Mesendoderm (in vitro differentiated cells): ENCODE data around the gene LNPK. TPM values are rescaled to one million over a fixed set of nuclear protein-coding genes. Genes with fewer than 3 reads are reported as not detected.

Source experiments
- DNase-seq: peaks from one replicate; pipeline ENCODE4 v3.0.0; 2013
- H2AK5ac ChIP-seq: 2 replicates; pipeline ENCODE4 v1.6.1; 2013; ENCODE audit warnings: low read length, inconsistent platforms
- H2BK120ac ChIP-seq: 2 replicates; pipeline ENCODE4 v1.6.1; 2013; ENCODE audit warnings: low read depth, mild to moderate bottlenecking, low read length, moderate library complexity, mixed read lengths
- H2BK15ac ChIP-seq: replicated peaks from 2 replicates; pipeline ENCODE4 v1.6.1; 2013; ENCODE audit warnings: low read depth, mild to moderate bottlenecking, moderate library complexity
- H2BK5ac ChIP-seq: 2 replicates; pipeline ENCODE4 v1.6.1; 2013; ENCODE audit warnings: low read length, inconsistent platforms
- H3K18ac ChIP-seq: 2 replicates; pipeline ENCODE4 v1.6.1; 2013; ENCODE audit warnings: mild to moderate bottlenecking, low read length, mixed read lengths
- H3K23ac ChIP-seq: one replicate; pipeline ENCODE4 v1.6.1; 2013; ENCODE audit warnings: low read length
- H3K27ac ChIP-seq: 2 replicates; pipeline ENCODE4 v1.5.1; 2013; ENCODE audit warnings: low read depth, mild to moderate bottlenecking, inconsistent platforms, low read length, moderate library complexity
- H3K27me3 ChIP-seq: 2 replicates; pipeline ENCODE4 v1.6.1; 2013; ENCODE audit warnings: low read length, control low read depth, mild to moderate bottlenecking, inconsistent platforms; ENCODE audit not compliant: insufficient read depth, poor library complexity
- H3K36me3 ChIP-seq: 2 replicates; pipeline ENCODE4 v1.6.1; 2013; ENCODE audit warnings: low read length, inconsistent platforms; ENCODE audit not compliant: control insufficient read depth, insufficient read depth
- H3K4ac ChIP-seq: one replicate; pipeline ENCODE4 v1.6.1; 2013; ENCODE audit warnings: low read depth, mild to moderate bottlenecking, low read length, moderate library complexity
- H3K4me1 ChIP-seq: 2 replicates; pipeline ENCODE4 v1.6.1; 2013; ENCODE audit warnings: low read depth, low read length, inconsistent platforms; ENCODE audit not compliant: control insufficient read depth
- H3K4me2 ChIP-seq: 2 replicates; pipeline ENCODE4 v1.6.1; 2013; ENCODE audit warnings: low read length
- H3K4me3 ChIP-seq: 2 replicates; pipeline ENCODE4 v1.5.1; 2013; ENCODE audit warnings: mild to moderate bottlenecking, low read length
- H3K56ac ChIP-seq: one replicate; pipeline ENCODE4 v1.6.1; 2013; ENCODE audit warnings: low read length
- H3K79me1 ChIP-seq: 2 replicates; pipeline ENCODE4 v1.6.1; 2013; ENCODE audit warnings: low read length, inconsistent platforms
- H3K79me2 ChIP-seq: 2 replicates; pipeline ENCODE4 v1.6.1; 2013; ENCODE audit warnings: mild to moderate bottlenecking, low read length; ENCODE audit not compliant: control insufficient read depth, insufficient read depth
- H3K9ac ChIP-seq: 2 replicates; pipeline ENCODE4 v1.6.1; 2013; ENCODE audit warnings: low read length, inconsistent platforms
- H4K5ac ChIP-seq: one replicate; pipeline ENCODE4 v1.6.1; 2013; ENCODE audit warnings: low read length
- H4K8ac ChIP-seq: one replicate; pipeline ENCODE4 v1.6.1; 2013; ENCODE audit warnings: low read depth, mild to moderate bottlenecking, control low read depth, low read length, moderate library complexity
- WGBS: extraction: QIAGEN DNeasy Blood & Tissue Kit; methylation state at CpG from one replicate; pipeline ENCODE4 v1.1.7; 2013; ENCODE audit warnings: low lambda C conversion rate, missing lambda C conversion rate; ENCODE audit not compliant: insufficient coverage; ENCODE audit errors: extremely low coverage; 5-methylcytosine and 5-hydroxymethylcytosine counted together
- polyA plus RNA-seq, 2 experiments: library from polyadenylated mRNA; stranded (reverse); fragments of 200-250 nt; gene quantifications; one replicate each; pipeline ENCODE4 v1.2.3, GENCODE V29; 2013

Gene LNPK
- 5.1 TPM for polyA plus RNA-seq (2013, experiment 1 of 2)
- 5.1 TPM for polyA plus RNA-seq (2013, experiment 2 of 2)

- no peaks in the 10 kb centered on the region for H3K4me1 ChIP-seq
- no peaks in the 10 kb centered on the region for H3K36me3 ChIP-seq
- H3K27ac ChIP-seq = peak within 1 kb of the TSS; percentile 37
- peak within 1 kb of the TSS; percentile 90 for H3K9ac ChIP-seq
- peak; percentile 94 for DNase-seq
- no peak within 1 kb of the TSS for H2BK5ac ChIP-seq
- no peak within 1 kb of the TSS for H2BK120ac ChIP-seq
- H3K79me2 ChIP-seq = no peaks in the 10 kb centered on the region
- H3K4ac ChIP-seq = no peak within 1 kb of the TSS
- H3K4me3 ChIP-seq = peak within 1 kb of the TSS; percentile 74
- H4K5ac ChIP-seq = peak within 1 kb of the TSS; percentile 71
- H3K56ac ChIP-seq = peak within 1 kb of the TSS; percentile 96
- no peak within 1 kb of the TSS for H3K18ac ChIP-seq
- H4K8ac ChIP-seq = peak within 1 kb of the TSS; percentile 93
- H2BK15ac ChIP-seq = no peak within 1 kb of the TSS
- no CpG with 5 or more reads among the region's 57 CpGs for WGBS
- H2AK5ac ChIP-seq = no peak within 1 kb of the TSS
- H3K79me1 ChIP-seq = no peaks in the 10 kb centered on the region
- H3K4me2 ChIP-seq = peak within 1 kb of the TSS; percentile 88
- H3K23ac ChIP-seq = no peak within 1 kb of the TSS
- H3K27me3 ChIP-seq = no peaks in the 10 kb centered on the region
Observed at GRCh38 chr2:176001916-176002687, at the start of gene LNPK. Gene LNPK (minus strand): TSS chr2:176002267. CDS start chr2:175995584, 6,683 bp downstream.

- Histone ChIP-seq H3K23ac (no peak overlapping the region), H2BK15ac (no peak overlapping the region), H3K27ac (no peak overlapping the region), H4K8ac (no peak overlapping the region), H3K4me3 (no peak overlapping the region), H3K56ac (no peak overlapping the region), H3K4me1 (no peaks in the 10 kb centered on the region), H4K5ac (no peak overlapping the region), H2BK5ac (no peak overlapping the region), H3K18ac (no peak overlapping the region), H3K36me3 (no peaks in the 10 kb centered on the region), H3K27me3 (no peaks in the 10 kb centered on the region), H3K9ac (no peak overlapping the region), H3K79me1 (no peaks in the 10 kb centered on the region), H2BK120ac (no peak overlapping the region), H2AK5ac (no peak overlapping the region), H3K79me2 (no peaks in the 10 kb centered on the region), H3K4me2 (no peak overlapping the region), H3K4ac (no peak overlapping the region)
- no CpG with 5 or more reads among the region's 3 CpGs for WGBS
- no peak for DNase-seq
Observed at GRCh38 chr2:176039375-176039774, 37.3 kb upstream of the LNPK start.

GRCh38 chr2:176038694-176039093 lies 36.6 kb upstream of the LNPK start:
- H3K4me2 ChIP-seq = no peak overlapping the region
- H3K36me3 ChIP-seq = no peaks in the 10 kb centered on the region
- H3K27ac ChIP-seq = no peak overlapping the region
- H3K56ac ChIP-seq = no peak overlapping the region
- H4K5ac ChIP-seq = no peak overlapping the region
- no peak overlapping the region for H4K8ac ChIP-seq
- H2BK5ac ChIP-seq = no peak overlapping the region
- no peak overlapping the region for H2BK120ac ChIP-seq
- no peaks in the 10 kb centered on the region for H3K79me2 ChIP-seq
- no peak overlapping the region for H3K23ac ChIP-seq
- no peak overlapping the region for H3K4ac ChIP-seq
- DNase-seq = peak; percentile 14
- no peaks in the 10 kb centered on the region for H3K4me1 ChIP-seq
- WGBS = no CpG with 5 or more reads among the region's 2 CpGs
- no peaks in the 10 kb centered on the region for H3K79me1 ChIP-seq
- no peaks in the 10 kb centered on the region for H3K27me3 ChIP-seq
- H2BK15ac ChIP-seq = no peak overlapping the region
- H3K18ac ChIP-seq = no peak overlapping the region
- H3K4me3 ChIP-seq = no peak overlapping the region
- H3K9ac ChIP-seq = no peak overlapping the region
- H2AK5ac ChIP-seq = no peak overlapping the region

GRCh38 chr2:176035013-176035691 lies 33.1 kb upstream of the LNPK start:
- Histone ChIP-seq H3K9ac (no peak overlapping the region), H4K5ac (no peak overlapping the region), H4K8ac (no peak overlapping the region), H3K18ac (no peak overlapping the region), H2BK120ac (no peak overlapping the region), H3K4me2 (no peak overlapping the region), H2BK15ac (no peak overlapping the region), H3K4ac (no peak overlapping the region), H3K4me3 (no peak overlapping the region), H3K23ac (no peak overlapping the region), H3K79me1 (no peaks in the 10 kb centered on the region), H3K79me2 (no peaks in the 10 kb centered on the region), H3K27me3 (no peaks in the 10 kb centered on the region), H2AK5ac (no peak overlapping the region), H3K27ac (no peak overlapping the region), H3K4me1 (no peaks in the 10 kb centered on the region), H2BK5ac (no peak overlapping the region), H3K56ac (no peak overlapping the region), H3K36me3 (no peaks in the 10 kb centered on the region)
- DNase-seq = no peak
- WGBS = no CpG with 5 or more reads among the region's 6 CpGs

- Histone ChIP-seq H3K27me3 (no peaks in the 10 kb centered on the region), H3K4me3 (no peak overlapping the region), H3K4ac (no peak overlapping the region), H3K27ac (no peak overlapping the region), H3K56ac (no peak overlapping the region), H2BK5ac (no peak overlapping the region), H3K36me3 (no peaks in the 10 kb centered on the region), H2AK5ac (no peak overlapping the region), H3K79me2 (no peaks in the 10 kb centered on the region), H3K79me1 (no peaks in the 10 kb centered on the region), H3K23ac (no peak overlapping the region), H3K18ac (no peak overlapping the region), H4K5ac (no peak overlapping the region), H2BK15ac (no peak overlapping the region), H3K9ac (no peak overlapping the region), H3K4me2 (no peak overlapping the region), H2BK120ac (no peak overlapping the region), H4K8ac (no peak overlapping the region), H3K4me1 (no peaks in the 10 kb centered on the region)
- no CpG with 5 or more reads among the region's 2 CpGs for WGBS
- DNase-seq = no peak
Observed at GRCh38 chr2:176027806-176028205, 25.7 kb upstream of the LNPK start.
